NCI-H524 treated with DMSO at 0.1 percent for 48 hours (cell line): Measurements from ENCODE around the gene ATP6V0D1.
A peak's percentile ranks its signal among the peaks of the same experiment; 100 is the strongest.
"Not testable (repeated sequence)": the region's sequence is repeated elsewhere in the genome, so short reads cannot be mapped to it uniquely, and the experiment has no call there.

Experiments used
- DNase-seq: peaks from one replicate; lab custom pipeline; 2025; lab: John Stamatoyannopoulos, UW

The ATP6V0D1 gene

DNA sequence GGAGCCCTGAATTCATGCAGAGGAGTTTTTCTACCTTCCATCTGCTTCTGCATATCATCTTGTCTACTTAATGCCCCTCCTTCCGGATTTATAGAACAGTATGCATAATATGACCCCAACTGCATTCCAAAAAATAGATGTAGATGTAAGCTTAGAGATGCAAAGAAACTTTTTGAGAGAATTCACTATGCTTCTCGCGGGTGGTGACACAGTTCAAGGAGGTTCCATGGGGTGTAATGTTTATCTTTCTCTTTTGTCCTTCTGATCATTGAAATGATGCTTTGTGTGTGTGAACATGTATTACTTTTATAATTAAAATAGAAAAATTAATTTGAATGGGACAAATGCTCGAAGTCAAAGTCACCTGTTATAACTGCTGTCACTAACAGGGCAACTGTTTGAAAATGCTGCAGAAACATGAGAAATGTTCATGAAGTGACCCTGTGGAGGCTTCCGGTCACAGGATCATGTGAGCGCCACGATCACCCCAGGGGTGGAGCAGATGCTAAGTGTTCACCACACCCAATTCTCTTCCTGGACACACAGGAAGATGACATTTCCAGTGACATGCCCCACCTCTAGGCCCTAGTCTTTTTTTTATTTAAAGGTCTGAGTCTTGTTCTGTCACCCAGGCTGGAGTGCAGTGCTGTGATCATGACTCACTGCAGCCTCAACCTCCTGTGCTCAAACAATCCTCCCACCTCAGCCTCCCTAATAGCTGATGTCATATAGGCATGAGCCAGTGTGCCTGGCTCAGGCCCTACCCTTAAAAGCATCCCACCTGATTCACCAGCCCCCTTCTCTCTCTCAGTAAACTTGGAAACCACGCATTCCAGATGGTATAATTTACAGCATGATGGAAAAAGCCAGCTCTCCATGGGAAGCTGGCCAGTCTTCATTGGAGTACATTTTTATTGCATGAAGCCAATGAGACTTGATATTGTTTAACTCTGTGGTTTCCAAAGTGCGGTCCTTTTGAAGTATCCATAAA, 23.4 kb upstream of the ATP6V0D1 start:
- DNase-seq = no peak

DNA sequence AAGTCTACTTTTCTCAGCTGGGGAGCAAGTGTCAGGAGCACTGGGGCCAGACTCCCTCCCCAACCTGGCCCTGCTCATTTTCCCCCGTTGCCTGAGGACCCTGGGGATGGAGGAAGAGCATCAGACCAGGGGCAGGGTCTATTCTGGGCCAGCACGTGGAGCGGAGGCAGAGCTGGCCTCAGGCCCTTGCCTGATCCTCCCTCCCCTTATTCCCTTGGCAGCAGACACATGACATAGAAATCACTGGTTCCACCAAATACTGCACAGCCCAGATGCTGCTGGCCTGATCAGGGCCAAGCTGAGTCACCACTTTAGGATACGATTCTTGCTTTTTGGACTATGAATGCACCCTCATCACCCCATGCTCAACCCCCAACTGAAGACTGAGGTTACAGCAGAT, 18.1 kb upstream of the ATP6V0D1 start:
- no peak for DNase-seq

DNA sequence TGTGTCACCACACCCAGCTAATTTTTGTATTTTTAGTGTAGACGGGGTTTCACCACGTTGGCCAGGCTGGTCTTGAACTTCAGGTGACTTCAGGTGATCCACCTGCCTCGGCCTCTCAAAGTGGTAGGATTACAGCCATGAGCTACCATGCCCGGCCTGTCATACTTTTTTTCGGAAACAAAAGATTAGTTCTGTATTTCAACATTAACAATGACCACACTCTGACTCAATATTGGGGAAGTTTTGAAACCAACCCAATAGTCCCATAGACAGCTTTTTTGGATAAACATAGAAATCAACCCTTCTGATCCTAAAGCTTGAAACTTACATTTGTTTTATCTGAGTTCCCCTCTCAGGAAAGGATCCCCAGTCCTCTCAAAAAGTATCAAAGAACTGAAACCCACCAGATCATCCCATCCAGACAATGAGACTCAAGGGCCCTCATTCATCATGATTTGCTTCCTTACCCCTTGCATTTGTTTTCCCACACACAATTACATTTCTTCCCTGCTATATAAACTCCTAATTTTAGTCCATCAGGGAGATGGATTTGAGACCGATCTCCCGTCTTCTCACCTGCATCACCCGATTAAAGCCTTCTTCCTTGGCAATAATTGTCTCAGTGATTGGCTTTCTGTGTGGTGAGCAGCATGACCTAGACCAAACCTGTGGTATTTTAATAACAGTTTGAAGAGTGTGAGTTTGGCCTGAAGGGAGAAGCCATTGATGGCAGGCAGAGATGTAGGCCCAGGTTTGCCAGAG, 9.6 kb upstream of the ATP6V0D1 start:
- no peak for DNase-seq

DNA sequence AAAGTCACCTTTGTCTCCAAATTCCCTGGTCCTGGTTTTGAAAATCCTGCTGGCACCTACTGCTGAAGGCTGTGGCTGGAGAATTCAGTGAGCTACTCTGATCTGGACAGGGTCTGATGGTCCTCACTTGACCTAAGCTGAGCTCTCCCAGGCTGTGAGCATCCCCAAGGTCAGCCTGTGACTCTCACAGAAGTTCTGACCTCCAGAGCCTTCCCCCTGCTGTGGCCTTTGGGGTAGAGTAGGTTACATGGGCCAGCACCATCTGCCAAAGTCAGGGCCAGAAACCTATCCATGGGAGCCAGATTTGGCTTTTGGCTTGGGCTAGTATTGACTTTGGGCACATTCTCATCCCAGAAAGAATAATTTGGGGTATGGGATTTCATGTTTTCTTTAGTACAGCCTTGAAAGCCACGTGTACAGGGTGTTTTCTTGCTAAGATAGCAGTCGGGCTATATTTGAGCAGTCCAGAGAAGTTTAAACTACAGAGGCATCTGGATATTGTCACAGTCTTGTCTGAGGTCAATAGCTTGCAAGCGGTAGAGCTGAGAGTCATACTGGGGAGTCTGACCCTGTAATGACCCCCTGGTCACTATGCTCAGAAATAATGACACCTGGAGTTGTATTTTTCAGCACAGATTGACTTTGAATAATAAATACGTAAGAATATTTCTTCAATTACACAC, 8.6 kb upstream of the ATP6V0D1 start:
- no peak for DNase-seq

DNA sequence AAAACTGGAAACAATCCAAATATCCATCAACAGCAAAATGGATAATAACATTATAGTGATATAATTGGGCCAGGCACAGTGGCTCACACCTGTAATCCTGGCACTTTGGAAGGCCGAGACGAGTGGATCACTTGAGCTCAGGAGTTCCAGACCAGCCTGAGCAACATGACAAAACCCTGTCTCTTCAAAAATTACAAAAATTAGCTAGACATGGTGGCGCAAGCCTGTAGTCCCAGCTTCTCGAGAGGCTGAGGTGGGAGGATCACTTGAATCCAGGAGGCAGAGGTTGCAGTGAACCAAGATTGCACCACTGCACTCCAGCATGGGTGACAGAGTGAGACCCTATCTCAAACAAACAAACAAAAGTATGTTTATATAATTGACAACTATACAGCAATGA, 6.6 kb upstream of the ATP6V0D1 start:
- DNase-seq = not testable (repeated sequence)

DNA sequence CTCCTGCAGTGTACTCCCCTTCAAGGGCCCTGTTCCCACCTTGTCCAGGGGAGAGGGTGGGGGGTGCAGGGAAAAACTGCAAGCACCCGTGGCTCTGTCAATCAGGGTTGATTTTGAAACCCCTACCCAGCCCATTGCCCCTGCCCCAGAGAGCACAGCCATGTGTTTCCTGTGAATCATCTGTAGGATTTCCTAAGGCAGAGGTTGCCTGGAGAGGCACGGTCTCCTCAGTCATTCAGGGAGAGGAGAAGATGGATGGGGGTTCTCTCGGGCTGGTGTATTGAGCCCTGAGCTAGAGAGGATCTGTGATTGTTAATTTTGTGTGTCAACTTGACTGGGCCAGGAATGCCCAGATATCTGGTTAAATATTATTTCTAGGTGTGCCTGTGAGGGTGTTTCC, 5.8 kb upstream of the ATP6V0D1 start:
- no peak for DNase-seq

DNA sequence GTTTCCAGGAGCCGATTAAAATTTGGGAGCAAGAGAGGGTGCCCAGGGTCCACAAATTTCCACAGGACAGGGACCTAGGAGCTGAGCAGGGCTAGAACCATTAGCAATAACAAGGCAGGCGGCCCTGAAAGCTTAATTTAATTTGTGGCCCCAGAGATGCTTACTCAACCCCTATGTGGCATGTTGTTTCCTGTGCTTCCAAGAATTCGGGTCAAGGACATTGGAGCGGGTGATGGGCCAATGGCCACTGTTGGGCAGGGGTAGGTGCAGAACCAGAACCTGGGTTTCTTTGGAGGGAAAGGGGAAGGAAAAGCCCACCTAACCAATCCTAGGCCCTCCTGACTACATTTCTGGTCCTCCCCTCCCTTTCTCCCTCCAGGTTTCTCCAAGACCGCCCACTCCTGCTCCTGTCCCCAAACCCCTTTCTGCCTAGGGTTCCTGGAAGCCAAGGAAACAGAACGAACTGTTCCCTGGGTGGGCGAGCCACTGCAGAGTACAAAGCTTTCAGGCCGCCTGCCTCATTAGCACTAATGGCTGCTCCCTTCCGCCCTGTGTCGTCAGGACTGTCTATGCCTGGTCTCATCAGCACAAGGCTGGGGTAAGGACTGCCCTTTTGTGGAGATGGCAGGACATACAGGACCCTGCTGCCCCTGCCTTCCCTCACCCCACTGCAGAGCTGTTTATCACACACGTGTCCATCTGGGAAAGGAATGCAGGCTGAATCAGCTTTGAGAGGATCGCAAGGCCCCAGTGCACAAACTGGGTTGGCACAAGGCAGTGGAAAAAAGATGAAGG, 3.0 kb upstream of the ATP6V0D1 start:
- no peak for DNase-seq

DNA sequence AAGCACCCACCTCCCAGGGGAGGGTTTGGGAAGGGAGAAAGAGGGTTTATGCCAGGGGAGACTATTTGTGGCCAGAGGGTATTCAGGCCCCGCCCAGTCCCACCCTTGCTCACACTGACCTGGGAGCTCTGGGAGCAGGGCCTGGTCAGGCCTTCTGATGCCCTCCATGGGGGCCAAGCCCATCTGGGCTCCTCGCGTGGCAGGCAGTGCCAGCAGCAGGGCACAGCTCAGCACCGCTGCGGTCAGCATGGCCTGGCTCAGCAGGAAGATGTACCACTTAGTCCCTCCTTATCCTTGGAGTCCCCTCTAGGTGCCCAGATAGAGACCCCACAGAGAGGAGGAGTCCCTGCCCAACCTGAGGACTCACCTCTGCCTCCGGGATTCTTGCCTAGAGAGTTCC, 2.2 kb upstream of the ATP6V0D1 start, which contains the start of gene AGRP:
AGRP (minus strand) TSS at position 398 of the 400 bp plus-strand sequence; CDS start at position 249, 149 bp downstream.
- no peak for DNase-seq

DNA sequence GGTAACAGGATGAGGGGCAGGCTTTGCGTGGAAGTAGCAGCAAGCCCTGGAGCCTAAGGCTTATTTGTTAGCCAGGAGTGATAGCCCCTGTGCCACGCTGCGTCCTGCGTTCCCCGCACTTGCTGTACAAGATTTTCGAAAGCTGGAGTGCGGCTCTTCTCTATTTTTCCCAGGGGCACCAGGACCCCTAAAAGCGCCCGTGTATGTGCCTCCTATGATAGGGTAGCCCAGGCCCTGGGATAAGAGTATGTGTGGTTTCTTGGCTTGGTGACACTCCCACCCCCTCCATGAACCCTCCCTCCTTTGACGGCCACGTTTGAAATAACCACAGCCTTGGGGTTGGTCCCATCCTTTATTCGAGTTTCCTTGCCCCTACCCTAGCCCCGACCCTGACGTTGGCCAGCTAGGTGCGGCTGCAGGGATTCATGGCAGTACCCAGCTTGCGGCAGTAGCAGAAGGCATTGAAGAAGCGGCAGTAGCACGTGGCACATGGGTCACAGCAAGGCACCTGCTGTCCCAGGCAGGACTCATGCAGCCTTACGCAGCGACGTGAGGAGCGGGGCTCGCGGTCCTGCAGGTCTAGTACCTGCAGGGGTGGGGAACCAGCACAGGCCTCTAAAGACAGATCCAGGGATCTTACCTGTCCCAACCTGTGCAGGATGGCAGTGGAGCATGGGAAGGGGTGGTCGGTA, 1.4 kb upstream of the ATP6V0D1 start:
- no peak for DNase-seq

DNA sequence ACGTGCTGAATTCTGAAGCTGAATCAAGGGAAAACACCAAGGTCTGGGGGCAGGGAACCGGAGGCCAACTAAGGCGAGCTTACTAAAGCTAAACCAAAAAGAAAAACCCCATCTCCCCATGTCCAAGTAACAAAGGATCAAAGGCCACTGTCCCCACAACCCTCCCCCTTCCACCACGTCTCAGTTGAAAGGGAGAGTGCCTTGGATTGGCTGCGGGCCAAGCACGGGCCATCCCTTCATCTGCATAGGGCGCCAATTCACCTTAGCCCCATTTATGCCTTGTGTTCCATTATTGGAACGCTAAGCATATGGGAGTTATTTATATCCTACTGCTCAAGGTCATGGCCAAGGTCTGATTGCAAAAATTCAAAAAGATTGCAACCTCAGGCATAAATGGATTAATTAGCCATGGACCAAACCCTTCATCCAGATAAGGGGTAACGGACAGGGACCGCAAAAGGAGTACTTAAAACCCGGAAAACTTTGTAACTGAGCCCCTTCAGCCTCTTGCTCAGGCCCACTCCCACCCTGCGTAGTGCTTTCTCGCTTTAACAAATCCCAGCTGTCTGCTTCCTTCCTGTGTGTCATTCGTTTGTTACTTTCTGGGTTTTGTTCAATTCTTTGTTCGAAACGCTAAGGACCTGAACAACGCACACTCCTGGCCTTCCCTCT, 740 bp upstream of the ATP6V0D1 start:
- DNase-seq = no peak

DNA sequence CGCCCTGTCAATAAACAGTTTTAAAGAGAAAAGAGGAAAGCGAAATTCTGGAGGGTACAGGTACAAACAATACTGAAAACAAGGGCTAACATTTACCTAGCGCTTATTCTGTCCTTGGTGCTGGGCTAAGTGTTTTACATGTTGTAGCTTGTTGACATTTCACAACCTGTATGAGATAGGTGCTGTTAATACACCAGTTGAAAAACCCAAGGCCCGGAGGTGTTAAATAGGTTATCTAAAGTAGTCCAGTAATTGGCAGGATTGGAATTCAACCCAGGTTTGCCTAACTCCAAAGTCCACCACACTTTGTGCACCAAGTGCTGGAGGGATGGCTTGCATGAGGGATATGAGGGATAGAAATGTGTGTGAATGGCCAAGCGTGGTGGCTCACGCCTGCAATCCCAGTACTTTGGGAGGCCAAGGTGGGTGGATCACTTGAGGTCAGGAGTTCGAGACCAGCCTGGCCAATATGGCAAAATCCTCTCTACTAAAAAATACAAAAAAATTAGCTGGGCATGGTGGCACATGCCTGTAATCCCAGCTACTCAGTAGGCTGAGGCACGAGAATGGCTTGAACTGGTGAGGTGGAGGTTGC, 2.9 kb downstream of the ATP6V0D1 start:
- DNase-seq = no peak

DNA sequence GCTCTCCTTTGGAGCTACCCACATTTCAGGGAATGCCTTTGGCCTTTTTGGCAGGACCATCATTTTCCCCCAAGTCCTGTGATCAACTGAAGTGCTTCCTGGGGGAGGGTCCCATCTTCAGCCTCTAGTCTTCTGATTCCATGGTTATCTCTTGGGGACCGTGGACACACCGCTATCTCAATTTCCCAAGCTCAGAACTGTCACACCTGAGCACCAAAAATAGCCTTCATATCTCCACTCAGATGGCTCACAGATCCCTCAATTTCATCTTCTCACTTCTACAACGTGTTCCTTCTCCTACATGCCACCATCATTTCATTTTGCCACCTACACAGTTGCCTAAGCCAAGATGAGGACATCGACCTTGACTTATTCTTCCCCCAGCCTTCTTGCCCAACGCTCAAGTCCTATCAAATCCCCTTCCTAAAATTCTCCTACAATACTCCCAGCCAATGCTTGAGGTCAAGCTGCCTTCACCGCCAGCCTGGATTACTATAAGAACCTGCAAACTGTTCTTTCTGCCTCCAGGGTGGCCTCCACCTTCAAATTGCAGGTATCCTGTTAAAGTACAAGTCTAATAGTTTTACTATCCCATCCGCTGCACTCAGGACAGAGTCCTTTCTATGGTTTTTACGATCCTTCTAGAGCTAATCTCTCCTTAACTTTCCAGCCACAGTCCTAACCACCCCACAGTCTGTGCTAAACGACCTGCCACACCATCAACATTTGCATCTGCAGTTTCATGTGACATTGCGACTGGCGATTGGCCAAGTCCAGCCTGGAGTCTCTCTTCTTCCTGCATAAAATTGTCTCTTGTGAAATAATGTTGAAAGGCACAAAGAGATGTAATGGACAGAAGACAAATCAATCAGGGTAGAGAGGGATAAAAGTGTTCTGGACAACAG, 6.2 kb downstream of the ATP6V0D1 start:
- no peak for DNase-seq

DNA sequence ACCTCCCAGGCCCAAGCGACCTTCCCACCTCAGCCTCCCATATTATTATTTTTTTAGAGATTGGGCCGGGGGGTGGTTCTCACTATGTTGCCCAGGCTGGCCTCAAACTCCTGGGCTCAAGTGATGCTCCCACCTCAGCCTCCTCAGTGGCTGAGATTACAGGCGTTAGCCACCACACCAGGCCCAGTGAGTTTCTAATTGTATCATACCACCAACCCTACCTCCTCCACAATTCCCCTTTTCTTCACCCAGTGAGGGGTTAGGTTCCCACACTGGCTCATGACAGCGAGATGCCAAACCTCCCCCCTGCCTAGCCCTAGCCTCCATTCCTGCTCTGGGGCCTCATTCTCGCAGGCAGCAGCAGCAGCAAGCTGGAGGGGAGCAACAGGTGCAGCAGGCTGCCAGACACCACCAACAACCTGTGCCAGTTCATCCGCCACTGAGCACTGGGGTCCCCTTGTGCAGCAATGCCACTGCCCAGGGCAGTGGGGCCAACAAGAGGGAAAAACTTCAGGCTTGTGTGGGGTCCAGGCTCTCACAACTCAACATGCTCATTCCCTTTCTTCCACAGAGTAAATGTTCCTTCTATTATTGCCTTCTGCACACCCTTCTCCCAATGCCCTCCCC, 9.1 kb downstream of the ATP6V0D1 start:
- no peak for DNase-seq

DNA sequence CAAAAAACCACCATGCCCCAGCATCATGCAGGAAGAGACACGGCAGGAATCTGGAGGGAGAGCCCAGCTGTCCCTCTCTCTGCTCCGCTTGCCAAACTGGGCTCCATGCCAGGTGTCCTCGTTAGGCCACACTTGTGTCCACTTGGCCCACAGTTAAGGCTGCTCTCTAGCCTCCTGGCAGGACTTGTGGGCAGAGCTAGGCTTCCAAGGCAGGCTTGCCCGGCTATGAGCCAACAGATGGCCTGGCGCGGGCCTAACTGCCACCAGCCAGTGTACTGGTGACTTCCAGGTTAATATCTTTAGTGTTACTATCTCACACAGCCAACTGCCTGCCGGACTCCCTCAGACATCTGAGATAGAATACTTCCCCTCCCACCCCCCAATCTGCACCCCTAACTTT, 10.6 kb downstream of the ATP6V0D1 start:
- peak; percentile 56 for DNase-seq

DNA sequence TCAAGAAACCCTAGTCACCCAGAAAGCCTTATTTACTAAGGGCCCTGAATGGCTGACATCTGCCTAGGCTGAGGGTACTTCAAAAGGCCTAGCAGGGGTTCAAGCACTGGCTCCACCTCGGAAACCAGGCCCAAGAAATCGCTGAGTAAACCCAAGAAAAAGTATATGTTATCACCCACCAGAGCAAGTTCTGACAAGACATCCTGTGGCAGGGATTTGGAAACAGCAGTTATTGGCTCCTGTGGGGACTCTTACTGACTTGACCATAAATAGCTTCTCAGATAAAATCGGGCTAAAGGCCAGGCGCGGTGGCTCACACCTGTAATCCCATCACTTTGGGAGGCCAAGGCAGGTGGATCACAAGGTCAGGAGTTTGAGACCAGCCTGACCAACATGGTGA, 12.2 kb downstream of the ATP6V0D1 start:
- DNase-seq = no peak

DNA sequence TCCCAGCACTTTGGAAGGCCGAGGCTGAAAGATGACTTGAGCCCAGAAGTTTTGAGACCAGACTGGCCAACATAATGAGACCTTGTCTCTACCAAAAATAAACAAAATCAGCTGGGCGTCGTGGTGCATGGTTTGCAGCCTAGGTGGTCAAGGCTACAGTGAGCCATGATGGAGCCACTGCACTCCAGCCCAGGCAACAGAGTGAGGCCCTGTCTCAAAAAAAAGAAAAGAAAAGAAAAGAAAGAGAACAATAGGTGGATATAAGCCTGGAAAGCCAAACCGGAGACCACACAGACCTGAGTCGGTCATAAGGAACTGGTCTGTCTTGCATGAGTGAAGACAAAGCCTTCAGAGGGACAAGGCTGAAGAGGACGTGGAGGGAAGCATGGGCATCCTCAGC, 14.4 kb downstream of the ATP6V0D1 start:
- DNase-seq = no peak

DNA sequence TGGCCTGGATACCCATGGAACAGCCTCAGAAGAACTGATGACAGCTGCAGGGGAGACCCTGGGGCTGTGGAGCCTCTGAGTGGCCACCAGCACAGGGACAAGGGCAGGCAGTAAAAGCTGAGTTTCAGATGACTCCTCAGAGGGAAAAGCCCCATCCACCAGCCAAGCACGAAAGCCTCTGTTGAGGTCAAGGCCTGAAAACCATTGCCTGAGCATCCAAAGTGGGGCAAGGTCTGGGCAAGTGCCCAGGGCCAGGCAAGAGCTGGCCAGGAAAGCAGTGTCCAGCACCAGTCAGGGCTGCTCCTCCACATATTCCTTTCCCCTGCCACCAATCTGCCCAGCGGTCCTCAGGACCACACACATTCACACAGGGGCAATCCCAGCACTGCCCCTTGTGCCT, 16.4 kb downstream of the ATP6V0D1 start:
- no peak for DNase-seq

DNA sequence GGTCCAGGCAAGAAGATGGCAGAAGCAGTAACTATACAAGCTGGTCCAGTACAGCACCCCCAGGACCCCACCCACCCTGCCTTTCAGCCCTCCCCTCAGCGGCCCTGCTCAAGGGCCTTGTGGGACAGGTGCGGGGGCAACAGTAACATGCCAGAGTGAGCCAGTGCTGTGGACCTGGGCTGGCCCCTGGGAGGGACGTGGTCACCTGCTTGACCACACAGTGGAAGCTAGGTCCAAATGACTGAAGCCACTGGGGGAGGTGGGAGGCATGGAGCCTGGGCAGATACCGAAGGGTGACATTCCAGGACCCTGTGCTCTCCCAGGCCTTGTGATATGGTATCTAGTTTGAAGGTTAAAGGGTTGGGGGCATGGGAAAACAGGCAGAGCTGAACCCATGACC, 17.3 kb downstream of the ATP6V0D1 start:
- no peak for DNase-seq
